Measurements from ENCODE around the gene C21orf91.

C21orf91 gene

DNA sequence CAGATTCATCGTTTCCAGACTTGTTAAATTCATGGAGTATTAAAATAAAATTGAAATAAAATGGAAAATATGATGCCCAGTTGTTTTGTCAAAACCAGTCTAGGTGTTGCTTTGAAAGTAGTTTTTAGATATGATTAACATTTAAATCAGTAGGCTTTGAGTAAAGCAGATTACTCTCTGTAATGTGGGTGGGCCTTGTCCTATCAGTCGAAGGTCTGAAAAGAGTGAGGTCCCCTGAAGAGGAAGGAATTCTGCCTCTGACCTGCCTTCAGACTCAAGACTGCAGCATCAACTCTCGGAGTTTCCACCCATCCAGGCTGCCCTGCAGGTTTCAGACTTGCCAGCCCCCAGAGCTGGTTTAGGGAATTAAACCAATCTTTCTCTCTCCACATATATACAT, 36.2 kb downstream of the C21orf91 start:
- TF ChIP-seq, protein P1, sequence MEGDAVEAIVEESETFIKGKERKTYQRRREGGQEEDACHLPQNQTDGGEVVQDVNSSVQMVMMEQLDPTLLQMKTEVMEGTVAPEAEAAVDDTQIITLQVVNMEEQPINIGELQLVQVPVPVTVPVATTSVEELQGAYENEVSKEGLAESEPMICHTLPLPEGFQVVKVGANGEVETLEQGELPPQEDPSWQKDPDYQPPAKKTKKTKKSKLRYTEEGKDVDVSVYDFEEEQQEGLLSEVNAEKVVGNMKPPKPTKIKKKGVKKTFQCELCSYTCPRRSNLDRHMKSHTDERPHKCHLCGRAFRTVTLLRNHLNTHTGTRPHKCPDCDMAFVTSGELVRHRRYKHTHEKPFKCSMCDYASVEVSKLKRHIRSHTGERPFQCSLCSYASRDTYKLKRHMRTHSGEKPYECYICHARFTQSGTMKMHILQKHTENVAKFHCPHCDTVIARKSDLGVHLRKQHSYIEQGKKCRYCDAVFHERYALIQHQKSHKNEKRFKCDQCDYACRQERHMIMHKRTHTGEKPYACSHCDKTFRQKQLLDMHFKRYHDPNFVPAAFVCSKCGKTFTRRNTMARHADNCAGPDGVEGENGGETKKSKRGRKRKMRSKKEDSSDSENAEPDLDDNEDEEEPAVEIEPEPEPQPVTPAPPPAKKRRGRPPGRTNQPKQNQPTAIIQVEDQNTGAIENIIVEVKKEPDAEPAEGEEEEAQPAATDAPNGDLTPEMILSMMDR (conservative IDR thresholded peaks at IDR 0.05), result no peak

GRCh38 chr21:17782051-17782450, 37.1 kb downstream of the C21orf91 start:
- H3K27ac ChIP-seq, result no peak overlapping the region
- TF ChIP-seq, protein P1 (conservative IDR thresholded peaks at IDR 0.05), result no peak

More for the DNA sequence above, 36.2 kb downstream of the C21orf91 start:
- H3K27ac ChIP-seq, result no peak overlapping the region

DNA sequence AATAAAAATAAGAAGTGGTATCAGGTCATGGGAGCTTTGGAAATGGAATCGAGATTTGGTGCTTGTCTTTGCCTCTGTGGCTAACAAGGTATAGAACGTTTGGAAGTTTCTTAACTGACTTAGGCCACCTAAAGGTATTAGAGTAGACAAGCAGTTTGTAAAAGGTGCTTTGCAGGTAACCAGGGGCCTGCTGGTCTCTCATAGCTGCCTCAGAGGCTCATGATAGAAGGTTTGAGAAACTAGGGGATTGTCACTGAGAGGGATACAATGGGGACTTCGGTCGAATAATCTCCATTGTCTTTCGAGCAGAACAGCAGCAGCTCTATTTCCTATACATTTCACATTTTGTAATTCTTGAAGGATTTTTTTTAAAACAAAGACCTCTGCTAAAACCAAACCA, 37.6 kb downstream of the C21orf91 start:
- TF ChIP-seq, protein P1 (conservative IDR thresholded peaks at IDR 0.05), result no peak
- H3K27ac ChIP-seq, result no peak overlapping the region

GRCh38 chr21:17780539-17780938, 38.6 kb downstream of the C21orf91 start:
- no peak overlapping the region for H3K27ac ChIP-seq
- TF ChIP-seq, protein P1 (conservative IDR thresholded peaks at IDR 0.05), result no peak

DNA sequence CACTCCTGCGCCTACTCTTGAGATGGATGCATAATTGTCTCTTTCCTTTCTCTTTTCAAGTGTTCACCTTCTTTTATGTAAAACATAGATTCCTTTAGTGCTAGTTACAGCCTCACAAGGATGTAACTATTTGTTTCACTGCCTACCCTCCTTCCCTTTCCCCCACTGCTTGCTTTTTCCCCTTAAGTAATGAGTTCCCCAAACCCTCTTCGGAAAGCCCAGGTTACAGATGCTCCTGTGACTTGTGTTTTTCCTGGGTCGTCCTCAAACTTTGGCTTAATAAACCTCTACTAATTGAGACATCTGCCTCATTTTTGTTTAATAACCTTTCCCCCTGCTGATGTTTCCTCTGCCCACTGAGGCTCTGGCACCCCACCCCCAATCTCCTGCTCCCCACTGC, 39.2 kb downstream of the C21orf91 start:
- TF ChIP-seq, protein P1 (conservative IDR thresholded peaks at IDR 0.05), result no peak

DNA sequence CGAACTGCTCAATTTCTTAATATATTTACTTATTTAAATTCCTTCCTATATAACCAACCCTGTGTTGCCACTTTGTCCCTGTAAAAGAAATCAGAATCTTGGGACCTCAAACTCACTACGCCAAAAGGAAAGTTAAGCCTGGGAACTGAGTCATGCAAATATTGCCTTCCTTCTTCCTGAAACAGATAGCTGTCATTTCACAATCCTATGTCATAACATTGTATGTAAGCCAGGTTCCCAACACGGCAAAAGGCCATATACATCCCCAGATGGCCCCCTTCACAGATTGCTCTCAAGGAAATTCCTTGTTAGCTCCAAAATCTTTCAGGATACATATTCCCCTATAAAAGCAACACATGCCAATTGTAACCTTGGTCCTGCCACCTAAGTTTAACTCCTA, 39.7 kb downstream of the C21orf91 start:
- TF ChIP-seq, protein P1 (conservative IDR thresholded peaks at IDR 0.05), result no peak
- H3K27ac ChIP-seq, result no peak overlapping the region

More for the DNA sequence above, 39.2 kb downstream of the C21orf91 start:
- no peak overlapping the region for H3K27ac ChIP-seq

- H3K27ac ChIP-seq, result no peak overlapping the region
- TF ChIP-seq, protein P1 (conservative IDR thresholded peaks at IDR 0.05), result no peak
These were observed 41.9 kb downstream of the C21orf91 start for GRCh38 chr21:17777072-17777765.

Data from VCaP (cell line).